ENCODE data around the gene AKAIN1. TPM values are rescaled to one million over a fixed set of nuclear protein-coding genes. Genes with fewer than 3 reads are reported as not detected.

Gene AKAIN1
- total and polyA plus RNA-seq, 8 donors = not detected

- peak in 1 of 2 donors; percentile 13 for TF ChIP-seq CTCF (IDR thresholded peaks at IDR 0.05)
- intact Hi-C loops (cut with DNase I) = no loop called here
- H3K4me1 ChIP-seq = no peaks in the 10 kb centered on the region
- H3K27me3 ChIP-seq = no peaks in the 10 kb centered on the region
- H3K36me3 ChIP-seq = no peaks in the 10 kb centered on the region
- no peak overlapping the region for H3K4me3 ChIP-seq
- DNase-seq (no peak), ATAC-seq (no peak)
- H3K27ac ChIP-seq = no peak overlapping the region
- no peaks in the 10 kb centered on the region for H3K9me3 ChIP-seq
Measured at GRCh38 chr18:5106730-5107129, 90.3 kb downstream of the AKAIN1 start.

GRCh38 chr18:5104246-5104645, 92.8 kb downstream of the AKAIN1 start:
- ATAC-seq (no peak), DNase-seq (no peak)
- Histone ChIP-seq H3K4me3 (no peak overlapping the region), H3K27ac (no peak overlapping the region), H3K27me3 (no peaks in the 10 kb centered on the region), H3K4me1 (no peaks in the 10 kb centered on the region), H3K36me3 (no peaks in the 10 kb centered on the region), H3K9me3 (no peaks in the 10 kb centered on the region)
- TF ChIP-seq CTCF (IDR thresholded peaks at IDR 0.05) = no peak
- intact Hi-C loops (cut with DNase I) = no loop called here

GRCh38 chr18:5103693-5104092, 93.4 kb downstream of the AKAIN1 start:
- H3K9me3 ChIP-seq = no peaks in the 10 kb centered on the region
- DNase-seq = no peak
- intact Hi-C loops (cut with DNase I) = no loop called here
- H3K4me1 ChIP-seq = no peaks in the 10 kb centered on the region
- no peaks in the 10 kb centered on the region for H3K36me3 ChIP-seq
- H3K4me3 ChIP-seq = no peak overlapping the region
- H3K27me3 ChIP-seq = no peaks in the 10 kb centered on the region
- ATAC-seq = no peak
- H3K27ac ChIP-seq = no peak overlapping the region
- TF ChIP-seq CTCF (IDR thresholded peaks at IDR 0.05) = no peak

- Histone ChIP-seq H3K36me3 (no peaks in the 10 kb centered on the region), H3K27me3 (no peaks in the 10 kb centered on the region), H3K4me3 (no peak overlapping the region), H3K4me1 (no peaks in the 10 kb centered on the region), H3K9me3 (no peaks in the 10 kb centered on the region), H3K27ac (no peak overlapping the region)
- intact Hi-C loops (cut with DNase I) = no loop called here
- no peak for TF ChIP-seq CTCF (IDR thresholded peaks at IDR 0.05)
- ATAC-seq = no peak
- no peak for DNase-seq
Measured at GRCh38 chr18:5103286-5103685, 93.8 kb downstream of the AKAIN1 start.

GRCh38 chr18:5097116-5097703, 99.8 kb downstream of the AKAIN1 start:
- Histone ChIP-seq H3K9me3 (peaks cover 0 to 8% of the 10 kb centered on the region in 2 donors), H3K27ac (no peak overlapping the region), H3K36me3 (no peaks in the 10 kb centered on the region), H3K27me3 (no peaks in the 10 kb centered on the region), H3K4me3 (no peak overlapping the region), H3K4me1 (no peaks in the 10 kb centered on the region)
- intact Hi-C loops (cut with DNase I) = no loop called here
- no peak for TF ChIP-seq CTCF (IDR thresholded peaks at IDR 0.05)
- ATAC-seq (no peak), DNase-seq (no peak)
